Inflammatory macrophage treated with lipopolysaccharide for 1 hour (primary cell): Measurements from ENCODE around the gene WRAP53.
"Not testable (repeated sequence)": the region's sequence is repeated elsewhere in the genome, so short reads cannot be mapped to it uniquely, and the experiment has no call there.

Source experiments
- DNase-seq, 2 donors: peaks; one replicate each; pipeline ENCODE4 v3.0.0-alpha.2; 2020 to 2022

The WRAP53 gene

GRCh38 chr17:7687908-7688807 is at the start of gene WRAP53:
Gene WRAP53 (plus strand): TSS chr17:7688477. CDS start chr17:7688649, 172 bp downstream.
- peak; percentile 98 to 99 for DNase-seq

GRCh38 chr17:7640783-7641182 is 47.5 kb upstream of the WRAP53 start:
- no peak for DNase-seq

GRCh38 chr17:7641635-7642034 is 46.6 kb upstream of the WRAP53 start:
- DNase-seq: not testable (repeated sequence)

GRCh38 chr17:7644775-7645174 is 43.5 kb upstream of the WRAP53 start:
- peak; percentile 51 to 72 for DNase-seq

GRCh38 chr17:7646457-7646856 is 41.8 kb upstream of the WRAP53 start:
- DNase-seq: no peak

GRCh38 chr17:7647018-7647417 is 41.3 kb upstream of the WRAP53 start:
- DNase-seq: peak; percentile 57 to 69

- peak; percentile 40 to 63 for DNase-seq
These were observed 37.7 kb upstream of the WRAP53 start, which contains the start of gene ATP1B2 for GRCh38 chr17:7650509-7651096. Gene ATP1B2 (plus strand): TSS chr17:7650926. CDS start chr17:7651519, 593 bp downstream.

- DNase-seq: no peak
These were observed 37.1 kb upstream of the WRAP53 start for GRCh38 chr17:7651097-7651664.

GRCh38 chr17:7651665-7652387 is 36.5 kb upstream of the WRAP53 start:
- DNase-seq: no peak

- no peak for DNase-seq
These were observed 35.6 kb upstream of the WRAP53 start for GRCh38 chr17:7652388-7653356.

- peak; percentile 16 to 58 for DNase-seq
These were observed 33.3 kb upstream of the WRAP53 start for GRCh38 chr17:7654832-7655540.

- DNase-seq: no peak
These were observed 32.8 kb upstream of the WRAP53 start for GRCh38 chr17:7655541-7655840.

- no peak for DNase-seq
These were observed 31.2 kb upstream of the WRAP53 start for GRCh38 chr17:7656958-7657609.

- DNase-seq: no peak
These were observed 20.4 kb upstream of the WRAP53 start for GRCh38 chr17:7667656-7668406.

- DNase-seq: no peak
These were observed 19.8 kb upstream of the WRAP53 start for GRCh38 chr17:7668482-7668881.

- peak; percentile 36 to 89 for DNase-seq
These were observed 15.0 kb upstream of the WRAP53 start for GRCh38 chr17:7673239-7673638.

GRCh38 chr17:7674934-7675333 is 13.3 kb upstream of the WRAP53 start:
- DNase-seq: no peak

- DNase-seq: no peak
These were observed 11.7 kb upstream of the WRAP53 start for GRCh38 chr17:7676533-7676932.

GRCh38 chr17:7677388-7678067 is 10.7 kb upstream of the WRAP53 start:
- DNase-seq: no peak
